ENCODE data around the gene TMEM37. TPM values are rescaled to one million over a fixed set of nuclear protein-coding genes. Genes with fewer than 3 reads are reported as not detected.

TMEM37 gene
- total RNA-seq, 2 donors from 2014 or later, result 2.9 to 8.0 TPM

GRCh38 chr2:119415630-119416029 is 16.0 kb upstream of the TMEM37 start:
- intact Hi-C loops (cut with DNase I), result no loop called here
- DNase-seq (ENCODE audit: low spot score), result no peak

DNA sequence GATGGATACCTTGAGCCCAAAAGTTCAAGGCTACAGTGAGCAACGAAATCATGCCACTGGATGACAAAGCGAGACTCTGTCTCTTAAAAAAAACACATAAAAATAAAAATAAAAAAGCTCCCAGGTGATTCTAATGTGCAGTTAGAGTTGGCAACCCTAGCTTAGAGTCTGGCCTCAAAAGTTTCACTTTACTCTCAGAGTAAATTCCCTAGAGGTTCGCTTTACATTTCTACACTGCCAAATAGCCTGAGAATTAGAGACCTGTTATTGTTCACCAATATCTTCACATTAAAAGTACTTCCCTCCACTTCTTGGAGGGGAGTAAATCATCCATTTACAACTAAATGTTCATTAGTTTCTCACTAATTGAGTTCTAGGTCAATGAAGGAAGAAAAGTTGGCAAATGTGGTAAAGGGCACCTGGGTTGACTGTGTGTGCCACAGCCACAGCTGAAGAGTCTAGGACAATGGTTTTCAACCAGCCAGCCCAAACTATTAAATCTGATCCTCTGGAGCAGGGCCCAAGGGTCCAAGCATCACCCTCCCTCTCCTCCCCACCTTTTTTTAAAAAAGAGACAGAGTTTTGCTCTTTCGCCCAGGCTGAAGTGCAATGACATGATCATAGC is 15.2 kb upstream of the TMEM37 start:
- intact Hi-C loops (cut with DNase I), result no loop called here
- no peak for DNase-seq (ENCODE audit: low spot score)

DNA sequence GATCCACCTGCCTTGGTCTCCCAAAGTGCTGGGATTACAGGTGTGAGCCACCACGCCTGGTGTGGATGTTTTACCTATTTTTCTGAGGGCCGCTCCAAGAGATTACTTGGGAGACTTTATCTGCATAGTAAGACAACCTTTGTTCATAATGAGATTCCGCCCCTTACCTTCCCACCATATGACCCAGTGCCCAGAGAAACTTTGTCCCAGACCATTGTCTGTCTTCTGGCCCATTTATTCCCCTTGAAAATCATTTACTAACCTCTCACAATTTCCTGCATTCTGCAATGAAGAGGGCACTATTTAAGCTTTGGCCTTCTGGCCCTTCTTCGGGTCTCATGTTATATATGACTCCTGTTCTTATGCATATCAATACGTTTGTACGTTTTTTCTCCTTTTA is 13.7 kb upstream of the TMEM37 start:
- intact Hi-C loops (cut with DNase I), result no loop called here
- no peak for DNase-seq (ENCODE audit: low spot score)

DNA sequence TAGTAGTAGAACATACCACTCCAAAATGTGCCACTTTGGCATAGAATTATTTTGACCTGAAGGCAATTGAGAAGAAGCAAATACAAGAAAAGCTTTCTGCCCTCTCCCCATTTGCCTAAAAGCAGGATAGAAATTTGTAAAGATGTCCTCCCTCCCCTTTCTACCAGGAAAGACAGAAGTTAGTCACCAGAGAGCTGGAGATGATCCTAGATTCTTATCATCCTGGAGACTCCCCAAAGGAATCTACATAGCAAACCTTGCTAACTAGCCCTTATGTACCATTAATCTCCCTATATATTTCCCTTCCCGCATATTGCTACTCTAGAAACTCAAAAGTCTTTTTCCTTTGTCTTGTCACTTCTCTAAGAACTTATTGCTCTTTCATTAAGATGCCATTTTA is 12.6 kb upstream of the TMEM37 start:
- intact Hi-C loops (cut with DNase I), result no loop called here
- no peak for DNase-seq (ENCODE audit: low spot score)

GRCh38 chr2:119419803-119420508 is 11.7 kb upstream of the TMEM37 start:
- intact Hi-C loops (cut with DNase I), result no loop called here
- DNase-seq (ENCODE audit: low spot score), result no peak

DNA sequence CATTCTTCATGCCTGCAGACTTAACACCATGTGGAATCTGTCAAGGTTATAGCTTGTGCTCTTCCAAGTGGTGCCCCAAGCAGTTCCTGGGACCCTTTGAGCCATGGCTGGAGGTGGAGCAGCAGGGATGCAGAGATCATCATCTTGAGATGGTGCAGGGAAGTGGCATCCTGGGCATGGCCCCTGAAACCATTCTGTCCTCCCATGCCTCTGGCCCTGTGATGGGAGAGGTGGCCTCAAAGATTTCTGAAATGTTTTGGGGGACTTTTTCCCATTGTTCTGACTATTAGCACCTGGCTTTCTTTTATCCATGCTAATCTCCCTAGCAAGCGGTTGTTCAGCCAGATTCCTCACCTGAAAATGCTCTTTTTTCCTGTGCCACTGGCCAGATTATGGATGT is 10.3 kb upstream of the TMEM37 start:
- no peak for DNase-seq (ENCODE audit: low spot score)
- intact Hi-C loops (cut with DNase I), result no loop called here

DNA sequence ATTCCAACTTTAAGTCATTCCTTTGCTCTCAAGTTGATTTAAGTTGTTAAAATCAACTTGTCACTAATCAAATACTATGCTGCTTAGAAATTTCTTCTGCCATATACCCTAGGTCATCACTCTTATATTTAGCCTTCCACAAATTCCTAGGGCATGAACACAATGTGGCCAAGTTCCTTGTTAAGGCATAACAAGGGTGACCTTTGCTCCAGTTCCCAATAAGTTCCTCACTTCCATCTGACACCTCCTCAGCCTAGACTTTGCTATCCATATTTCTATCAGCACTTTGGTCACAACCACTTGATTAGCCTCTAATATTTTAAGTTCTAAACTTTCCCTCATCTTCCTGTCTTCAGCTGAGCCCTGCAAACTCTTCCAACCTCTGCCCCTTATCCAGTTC is 9.9 kb upstream of the TMEM37 start:
- DNase-seq (ENCODE audit: low spot score), result no peak
- intact Hi-C loops (cut with DNase I), result no loop called here

- intact Hi-C loops (cut with DNase I), result no loop called here
- no peak for DNase-seq (ENCODE audit: low spot score)
Measured at GRCh38 chr2:119422360-119423107, 9.1 kb upstream of the TMEM37 start.

- no peak for DNase-seq (ENCODE audit: low spot score)
- intact Hi-C loops (cut with DNase I), result no loop called here
Measured at GRCh38 chr2:119423108-119423444, 8.6 kb upstream of the TMEM37 start.

DNA sequence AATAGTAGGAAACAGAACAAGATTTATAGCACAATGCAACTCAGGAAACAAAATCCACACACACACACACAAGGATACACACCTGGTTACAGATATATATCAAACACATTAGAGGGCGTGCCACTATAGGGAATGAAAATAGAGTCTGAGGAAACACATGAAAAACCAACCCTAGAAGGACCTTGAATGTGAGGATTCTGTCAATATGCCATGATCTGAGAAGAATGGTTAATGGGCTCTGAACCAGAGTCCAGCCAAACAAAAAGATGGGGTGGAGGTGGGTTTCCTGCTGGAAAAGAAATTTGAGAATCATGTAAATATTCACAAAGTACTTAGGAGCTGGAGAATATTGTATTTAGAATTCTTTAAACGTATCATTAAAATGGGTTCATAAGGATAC is 7.8 kb upstream of the TMEM37 start:
- DNase-seq (ENCODE audit: low spot score), result no peak
- intact Hi-C loops (cut with DNase I), result no loop called here

- intact Hi-C loops (cut with DNase I), result no loop called here
- no peak for DNase-seq (ENCODE audit: low spot score)
Measured at GRCh38 chr2:119424284-119425118, 7.2 kb upstream of the TMEM37 start.

GRCh38 chr2:119425119-119425405 is 6.6 kb upstream of the TMEM37 start:
- intact Hi-C loops (cut with DNase I), result no loop called here
- no peak for DNase-seq (ENCODE audit: low spot score)

DNA sequence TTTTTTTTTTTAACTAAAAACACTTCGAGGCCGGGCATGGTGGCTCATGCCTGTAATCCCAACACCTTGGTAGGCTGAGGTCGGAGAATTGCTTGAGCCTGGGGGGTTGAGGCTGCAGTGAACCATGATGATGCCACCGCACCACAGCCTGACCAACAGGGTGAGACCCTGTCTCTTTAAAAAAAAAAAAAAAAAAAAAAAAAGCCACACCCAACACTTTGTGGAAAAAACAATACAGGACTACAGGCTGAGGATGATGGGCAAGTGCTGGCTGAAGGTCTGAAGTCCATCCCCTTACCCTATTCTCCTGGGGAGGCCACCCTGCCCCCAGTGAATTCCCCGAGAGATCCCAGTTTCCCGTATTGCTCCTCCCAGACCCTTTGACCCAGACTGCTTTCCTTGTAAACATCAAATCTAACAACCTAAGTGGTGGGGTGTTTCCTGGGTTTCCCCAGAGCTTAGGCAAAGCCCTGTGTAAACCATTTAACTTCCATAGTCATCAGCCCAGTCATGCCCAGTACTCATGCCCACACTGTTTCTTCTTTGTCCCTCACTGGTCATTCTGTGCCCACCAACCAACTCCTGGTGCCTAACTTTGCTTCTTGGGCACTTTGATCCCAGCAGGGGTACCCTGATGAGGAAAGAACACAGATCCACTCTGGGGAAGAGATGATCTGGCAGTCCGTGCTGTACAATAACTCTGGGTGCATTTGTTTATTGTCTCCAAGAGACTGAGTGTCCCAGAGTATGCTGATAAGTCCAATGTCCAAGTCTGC is 5.8 kb upstream of the TMEM37 start:
- intact Hi-C loops (cut with DNase I), result no loop called here

GRCh38 chr2:119426396-119426675 is 5.3 kb upstream of the TMEM37 start:
- intact Hi-C loops (cut with DNase I), result no loop called here
- no peak for DNase-seq (ENCODE audit: low spot score)

More for the DNA sequence above, 5.8 kb upstream of the TMEM37 start:
- DNase-seq (ENCODE audit: low spot score), result no peak

GRCh38 chr2:119426801-119427395 is 4.8 kb upstream of the TMEM37 start:
- no peak for DNase-seq (ENCODE audit: low spot score)
- intact Hi-C loops (cut with DNase I), result no loop called here

DNA sequence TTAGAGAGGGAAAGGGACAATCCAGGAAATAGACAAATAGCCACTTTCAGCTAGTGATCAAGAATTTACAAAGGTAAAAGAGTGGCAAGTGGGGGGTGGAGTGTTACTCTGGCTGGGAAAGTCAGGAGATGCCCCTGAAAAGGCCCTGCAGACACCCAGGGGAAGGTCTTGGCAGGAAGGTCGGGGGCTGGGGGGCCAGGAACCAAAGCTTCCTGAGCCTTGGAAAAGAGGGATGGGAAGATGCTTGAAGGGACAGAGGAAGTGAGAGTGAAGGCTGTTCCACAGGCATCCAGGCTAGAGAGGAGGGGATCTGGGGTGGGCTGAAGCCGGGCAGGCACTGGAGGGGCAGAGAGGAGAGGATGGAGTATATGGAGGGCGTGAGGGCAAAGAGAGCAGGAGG is 3.9 kb upstream of the TMEM37 start:
- intact Hi-C loops (cut with DNase I), result no loop called here
- no peak for DNase-seq (ENCODE audit: low spot score)

DNA sequence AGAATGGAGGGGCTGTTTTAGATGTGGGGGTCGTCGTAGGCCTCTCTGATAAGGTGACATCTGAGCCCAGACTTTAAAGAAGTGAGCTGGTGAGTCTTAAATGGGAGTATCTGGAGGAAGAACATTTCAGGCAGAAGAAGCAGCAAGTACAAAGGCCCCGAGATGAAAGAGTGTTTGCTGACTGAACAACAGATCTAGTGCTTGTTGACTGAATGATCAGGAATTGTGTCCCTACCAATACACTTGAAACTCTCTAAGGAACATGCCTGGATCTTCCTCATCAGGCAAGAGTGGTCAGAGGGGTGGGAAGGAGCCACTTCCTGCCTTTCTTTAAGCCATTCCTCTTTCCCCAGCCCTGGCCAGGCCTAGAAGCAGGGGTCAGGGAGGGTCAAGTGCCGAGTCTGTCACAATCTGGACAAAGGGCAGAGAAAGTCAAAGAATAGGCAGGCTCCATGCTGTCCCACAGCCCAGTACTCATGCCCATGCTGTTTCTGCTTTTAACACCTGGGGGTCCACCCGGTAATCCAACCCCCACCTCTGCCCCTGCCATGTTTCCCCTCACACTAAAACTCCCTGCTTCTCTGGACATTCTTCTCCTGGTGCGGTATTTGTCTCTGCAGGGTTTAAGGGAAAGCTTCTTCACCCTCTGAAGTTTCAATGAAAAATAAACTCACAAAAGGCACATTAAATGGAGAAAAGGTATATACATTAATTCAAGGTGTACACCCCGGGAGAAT is 3.0 kb upstream of the TMEM37 start:
- DNase-seq (ENCODE audit: low spot score), result no peak
- intact Hi-C loops (cut with DNase I), result no loop called here

DNA sequence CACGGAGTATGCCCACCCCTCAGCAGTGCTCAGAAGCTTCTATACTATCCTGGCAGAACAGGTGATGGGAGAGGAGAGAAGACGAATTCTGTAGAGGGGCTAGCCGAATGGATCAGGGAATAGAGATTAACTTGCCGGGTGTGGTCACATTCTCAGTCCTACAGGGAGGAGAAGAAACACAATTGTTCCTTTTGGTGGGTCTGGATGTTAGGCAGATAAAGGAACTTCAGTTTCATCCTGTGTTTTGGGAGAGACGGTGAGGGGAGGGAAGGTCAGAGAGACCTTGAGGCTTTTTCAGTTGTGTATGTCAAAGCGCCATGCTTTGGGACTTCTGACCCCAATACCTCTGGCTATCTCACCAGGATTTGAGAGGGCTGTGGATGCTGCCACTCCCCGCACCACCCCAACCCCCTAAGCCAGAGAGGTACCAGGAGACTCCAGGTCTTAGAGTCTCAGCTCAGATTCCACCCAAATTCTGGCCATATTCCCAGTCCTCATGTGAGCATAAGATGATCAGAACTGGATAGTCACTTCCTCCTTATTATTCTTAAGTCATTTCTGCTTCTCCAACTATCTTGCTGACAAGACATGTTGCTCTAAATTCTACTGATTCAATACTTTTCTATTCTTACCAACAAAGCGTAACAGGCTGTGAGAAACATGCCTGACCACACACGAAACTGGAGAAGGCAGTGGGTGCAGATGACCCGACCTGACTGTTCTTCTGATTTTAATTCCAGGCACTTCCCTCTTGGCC is 2.3 kb upstream of the TMEM37 start:
- intact Hi-C loops (cut with DNase I), result no loop called here
- no peak for DNase-seq (ENCODE audit: low spot score)
